Stimulated activated CD8-positive, alpha-beta memory T cell treated with anti-CD3 and anti-CD28 coated beads, Interleukin-15, amount 100 ng/mL, for 48 hours (primary cell): ENCODE results near the gene SLC8A2.
A peak's percentile ranks its signal among the peaks of the same experiment; 100 is the strongest.

Experiments
- DNase-seq, 2 donors: peaks; one replicate each; pipeline ENCODE4 v3.0.0-alpha.2; 2020; ENCODE audit warnings: low read depth in 2 of 2

The SLC8A2 gene

GRCh38 chr19:47430041-47430802, 41.5 kb downstream of the SLC8A2 start:
- DNase-seq: no peak

GRCh38 chr19:47429140-47429793, 42.4 kb downstream of the SLC8A2 start:
- no peak for DNase-seq

- peak; percentile 77 to 88 for DNase-seq
These were observed 43.4 kb downstream of the SLC8A2 start for GRCh38 chr19:47428177-47428894.

GRCh38 chr19:47427241-47428176, 44.2 kb downstream of the SLC8A2 start:
- peak; percentile 36 to 53 for DNase-seq

GRCh38 chr19:47423203-47423882, 48.4 kb downstream of the SLC8A2 start:
- DNase-seq: no peak

- DNase-seq: no peak
These were observed 49.1 kb downstream of the SLC8A2 start for GRCh38 chr19:47422417-47423163.

- no peak for DNase-seq
These were observed 49.8 kb downstream of the SLC8A2 start for GRCh38 chr19:47421844-47422395.

- no peak for DNase-seq
These were observed 50.4 kb downstream of the SLC8A2 start for GRCh38 chr19:47421244-47421786.

GRCh38 chr19:47419789-47420188, 51.9 kb downstream of the SLC8A2 start:
- DNase-seq: no peak

- DNase-seq: no peak
These were observed 52.5 kb downstream of the SLC8A2 start, which contains the start of gene MEIS3 for GRCh38 chr19:47419030-47419783. MEIS3 (minus strand) TSS chr19:47419527; CDS start chr19:47419081, 446 bp downstream.

GRCh38 chr19:47418692-47419029, 53.0 kb downstream of the SLC8A2 start:
- DNase-seq: no peak

- DNase-seq: no peak
These were observed 53.7 kb downstream of the SLC8A2 start for GRCh38 chr19:47417746-47418691.

GRCh38 chr19:47417107-47417745, 54.5 kb downstream of the SLC8A2 start:
- DNase-seq: no peak

GRCh38 chr19:47416643-47416985, 55.1 kb downstream of the SLC8A2 start:
- DNase-seq: no peak

- DNase-seq: no peak
These were observed 55.6 kb downstream of the SLC8A2 start for GRCh38 chr19:47415953-47416642.

- no peak for DNase-seq
These were observed 57.2 kb downstream of the SLC8A2 start for GRCh38 chr19:47414469-47414868.

GRCh38 chr19:47413941-47414340, 57.8 kb downstream of the SLC8A2 start:
- DNase-seq: no peak
